HG03097 (cell line): Measurements from ENCODE around the gene BTBD9.

ENCODE experiments used
- ATAC-seq: cut with Tn5 transposase; IDR thresholded peaks from one replicate; pipeline ENCODE4 v1.9.1; 2021; ENCODE audit not compliant: unreplicated experiment, low FRiP score

Gene BTBD9

GRCh38 chr6:38269461-38270172, 370.1 kb downstream of the BTBD9 start:
- no peak for ATAC-seq

GRCh38 chr6:38268342-38268741, 371.4 kb downstream of the BTBD9 start:
- ATAC-seq, result no peak

GRCh38 chr6:38266921-38267354, 372.8 kb downstream of the BTBD9 start:
- no peak for ATAC-seq

DNA sequence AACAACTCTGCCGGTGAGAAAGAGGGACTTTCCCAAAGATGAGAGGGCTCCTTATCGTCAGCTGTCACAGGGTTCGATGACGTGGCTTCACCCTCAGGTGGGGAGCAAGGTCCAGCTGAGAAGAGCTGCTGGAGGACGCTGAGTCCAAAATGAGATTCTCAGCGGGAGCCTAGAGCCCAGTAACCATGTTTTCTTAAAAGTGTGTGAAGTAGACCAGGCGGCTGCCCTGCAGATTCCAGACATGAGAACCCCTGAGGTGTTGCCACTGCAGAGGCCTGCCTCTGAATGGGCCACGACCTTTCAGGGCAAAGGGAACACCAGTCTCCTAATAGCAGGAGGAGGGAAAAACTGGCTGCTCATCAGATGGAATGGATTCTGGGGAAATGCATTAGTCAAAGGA, 375.1 kb downstream of the BTBD9 start:
- ATAC-seq, result no peak

- no peak for ATAC-seq
Measured at GRCh38 chr6:38262609-38263008, 377.1 kb downstream of the BTBD9 start.

DNA sequence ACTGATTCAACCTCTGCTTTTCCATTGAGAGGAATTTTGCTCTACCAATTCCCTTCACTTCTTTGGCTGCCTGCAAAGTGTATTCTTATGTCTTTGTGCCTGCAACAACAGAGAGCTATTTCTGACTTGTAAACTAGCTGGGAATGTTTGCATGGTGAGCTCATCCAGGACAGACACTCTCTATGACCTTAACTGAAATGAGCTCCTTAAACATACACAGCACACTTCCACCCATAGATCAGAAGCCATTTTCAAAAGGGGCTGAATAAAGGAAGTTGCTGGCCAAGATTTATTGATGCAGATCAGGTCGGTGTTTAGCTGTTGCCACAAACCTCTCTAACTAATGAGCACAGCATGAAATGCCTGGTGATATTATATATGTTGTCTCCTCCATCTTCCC, 377.7 kb downstream of the BTBD9 start:
- no peak for ATAC-seq

DNA sequence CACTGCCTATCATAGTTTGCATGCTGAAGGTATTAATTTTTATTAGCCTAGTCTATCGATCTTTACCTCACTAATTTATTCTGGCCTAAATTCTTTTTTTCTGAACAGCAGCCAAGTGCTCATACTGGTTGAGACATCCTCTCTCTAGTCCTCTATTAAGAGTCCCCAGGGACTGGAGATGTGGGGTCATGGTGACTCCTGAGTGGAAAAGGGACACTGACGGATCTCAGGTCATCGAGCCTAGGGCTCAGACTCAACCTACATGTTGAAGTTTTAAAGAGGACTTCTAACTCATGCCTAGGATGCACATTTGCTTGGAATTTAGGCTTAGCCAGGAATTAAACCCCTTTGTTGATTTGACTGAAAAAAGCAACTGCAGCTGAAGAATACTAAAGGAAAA, 378.1 kb downstream of the BTBD9 start:
- no peak for ATAC-seq

DNA sequence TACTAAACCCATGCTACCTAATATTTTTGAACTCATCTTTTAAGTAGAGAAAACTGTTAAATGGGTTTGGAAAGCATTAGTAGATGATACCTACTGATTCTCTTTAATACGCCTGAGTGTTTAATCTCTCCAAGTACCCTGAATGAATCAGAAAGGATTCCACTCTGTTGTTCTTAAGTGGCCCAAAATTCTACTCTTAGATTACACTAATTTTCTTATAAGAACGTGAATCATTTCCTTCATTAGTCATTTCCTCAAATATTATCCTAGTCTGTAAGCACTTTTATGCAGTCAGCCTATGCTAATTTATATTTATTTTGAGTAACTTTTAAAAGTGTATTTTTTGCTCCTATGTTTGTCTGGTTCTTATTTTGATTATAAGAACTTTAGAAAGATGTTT, 380.0 kb downstream of the BTBD9 start:
- no peak for ATAC-seq

DNA sequence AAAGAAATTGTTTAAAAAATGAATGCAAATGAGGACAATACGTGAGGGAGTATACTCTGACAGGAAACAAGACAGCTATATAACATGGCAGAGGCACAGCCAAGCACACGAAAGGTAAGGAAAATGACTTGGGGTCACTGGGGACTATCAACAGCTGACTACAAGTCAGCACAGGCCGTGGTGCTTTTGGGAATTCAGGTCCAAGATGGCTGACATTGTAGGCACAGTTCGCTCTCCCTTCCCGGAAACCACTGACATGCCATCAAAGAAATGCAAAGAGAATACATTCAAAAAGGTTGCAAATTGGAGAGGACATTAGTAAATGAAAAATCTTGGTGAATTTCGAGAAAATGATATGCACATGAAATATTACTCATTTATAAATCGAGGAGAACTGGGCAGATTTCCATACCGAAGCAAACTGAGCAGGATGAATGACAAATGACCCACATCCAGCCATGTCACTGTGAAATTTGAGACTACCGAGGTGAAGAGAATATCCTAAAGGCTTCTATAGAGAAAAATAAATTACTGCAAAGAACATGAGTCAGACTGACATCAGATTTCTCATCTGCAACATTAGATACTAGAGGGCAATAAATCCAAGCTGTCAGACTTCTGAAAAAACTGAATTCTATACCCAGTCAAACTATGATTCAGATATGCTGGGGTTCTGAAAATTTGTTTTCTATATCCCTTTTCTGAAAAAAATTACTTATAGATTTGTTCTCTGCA, 391.1 kb downstream of the BTBD9 start:
- ATAC-seq, result no peak

DNA sequence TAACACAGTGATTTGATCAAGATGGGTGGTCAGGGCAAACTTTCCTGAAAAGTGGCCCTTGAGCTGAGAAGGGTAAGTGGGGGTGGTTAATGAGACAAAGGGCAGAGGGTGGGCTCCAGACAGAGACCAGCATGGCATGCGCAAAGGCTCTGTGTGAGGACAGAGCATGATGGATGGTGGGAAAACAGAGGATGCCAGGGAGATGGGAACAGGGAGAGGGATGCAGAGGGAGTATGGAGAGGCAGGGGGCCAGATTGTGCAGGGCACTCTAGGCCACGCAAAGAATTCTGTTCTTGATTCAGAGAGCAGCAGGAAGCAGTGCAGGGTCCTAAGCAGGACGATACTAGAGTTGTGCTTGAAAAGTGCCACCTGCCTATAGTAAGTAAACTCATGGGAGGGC, 394.4 kb downstream of the BTBD9 start:
- ATAC-seq, result no peak

GRCh38 chr6:38244869-38245268, 394.9 kb downstream of the BTBD9 start:
- ATAC-seq, result no peak

GRCh38 chr6:38241200-38241871, 398.4 kb downstream of the BTBD9 start:
- no peak for ATAC-seq

GRCh38 chr6:38239719-38240451, 399.8 kb downstream of the BTBD9 start:
- no peak for ATAC-seq

DNA sequence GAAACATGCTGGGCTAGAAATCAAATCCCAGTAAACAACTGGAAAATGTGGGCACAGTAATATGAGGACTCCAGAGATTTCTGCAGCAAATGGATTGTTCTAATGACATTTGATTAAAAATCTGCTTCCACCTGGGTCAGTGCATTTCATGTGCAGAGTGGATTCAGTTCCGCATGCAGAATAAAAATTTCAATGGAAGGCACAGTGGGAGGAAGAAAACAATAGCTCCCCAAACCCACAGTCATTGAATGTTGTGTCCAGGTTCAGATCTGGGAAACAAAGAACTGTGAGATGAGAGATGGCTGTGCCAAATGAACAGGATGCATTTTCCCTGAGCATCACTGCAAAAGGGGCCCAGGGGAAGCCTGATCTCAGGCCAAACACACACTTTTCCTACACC, 403.1 kb downstream of the BTBD9 start:
- no peak for ATAC-seq

- ATAC-seq, result no peak
Measured at GRCh38 chr6:38234934-38235682, 404.6 kb downstream of the BTBD9 start.

- ATAC-seq, result no peak
Measured at GRCh38 chr6:38234141-38234540, 405.6 kb downstream of the BTBD9 start.

- ATAC-seq, result no peak
Measured at GRCh38 chr6:38233161-38233791, 406.5 kb downstream of the BTBD9 start.

DNA sequence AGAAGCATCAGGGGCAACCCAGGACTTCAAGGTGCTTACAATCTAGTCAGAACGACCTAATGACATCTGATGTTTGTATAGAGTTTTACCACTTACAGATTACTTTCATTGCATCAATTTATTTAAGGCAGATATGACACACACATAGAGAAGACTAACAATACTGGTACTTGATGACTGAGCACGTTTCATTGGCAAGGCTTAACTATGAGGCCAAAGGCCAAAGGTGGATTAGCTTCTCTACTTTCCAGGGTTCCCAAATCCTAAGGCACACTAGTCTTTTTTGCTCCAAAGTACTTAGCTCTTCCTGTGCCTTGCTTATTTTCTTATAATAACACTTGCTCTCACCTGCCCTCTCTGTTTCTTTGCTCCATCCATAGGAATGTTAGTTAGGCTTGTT, 414.0 kb downstream of the BTBD9 start:
- ATAC-seq, result no peak

GRCh38 chr6:38221251-38221650, 418.5 kb downstream of the BTBD9 start:
- no peak for ATAC-seq
